BJ (cell line): ENCODE data around the gene ZSCAN12. TPM values are rescaled to one million over a fixed set of nuclear protein-coding genes. Genes with fewer than 3 reads are reported as not detected.
"Not testable (repeated sequence)": the region's sequence is repeated elsewhere in the genome, so short reads cannot be mapped to it uniquely, and the experiment has no call there.

Source experiments
- CTCF ChIA-PET: fragments of 350-600 bp; formaldehyde crosslinking; extraction: SDS; loops from one replicate; lab custom pipeline; 2021; ENCODE audit warnings: antibody characterized with exemption, inconsistent platforms; lab: Yijun Ruan, JAX
- POLR2A ChIA-PET: fragments of 300-600 bp; sonication (Branson Sonifier 250); formaldehyde crosslinking; extraction: SDS; loops from one replicate; lab custom pipeline; 2021; ENCODE audit warnings: antibody characterized with exemption; lab: Charles Lee
- DNase-seq: peaks from one replicate; pipeline ENCODE4 v3.0.0-alpha.2; 2011; ENCODE audit warnings: low read depth
- H3K27me3 ChIP-seq: 2 replicates; pipeline ENCODE4 v1.6.0; 2011; ENCODE audit warnings: low read length; ENCODE audit not compliant: control insufficient read depth, insufficient read depth
- H3K36me3 ChIP-seq: 2 replicates; pipeline ENCODE4 v1.5.1; 2011; ENCODE audit warnings: low read length; ENCODE audit not compliant: control insufficient read depth, insufficient read depth
- H3K4me3 ChIP-seq: 2 replicates; pipeline ENCODE4 v1.5.1; 2011; ENCODE audit warnings: low read depth, mild to moderate bottlenecking, control low read depth, low read length
- polyA minus RNA-seq: library from RNA; depleted of rRNA, polyadenylated mRNA; stranded (reverse); fragments of >200 nt; gene quantifications from 2 replicates; pipeline ENCODE4 v1.2.3, GENCODE V29; 2011; rRNA and poly(A)+ RNA removed
- polyA plus RNA-seq: library from polyadenylated mRNA; depleted of rRNA; stranded (reverse); fragments of >200 nt; gene quantifications from 2 replicates; pipeline ENCODE4 v1.2.3, GENCODE V29; 2011; rRNA removed
- TF ChIP-seq, protein P1 (sequence below): IDR thresholded peaks from 2 replicates; pipeline ENCODE4 v1.5.1; 2011; ENCODE audit warnings: low read depth, mild to moderate bottlenecking, control low read depth, inconsistent platforms, low read length, moderate library complexity; ENCODE audit not compliant: insufficient read depth

The ZSCAN12 gene
- polyA plus RNA-seq (2.2 and 2.9 TPM in 2 replicates), polyA minus RNA-seq (2.3 and 2.8 TPM in 2 replicates)

DNA sequence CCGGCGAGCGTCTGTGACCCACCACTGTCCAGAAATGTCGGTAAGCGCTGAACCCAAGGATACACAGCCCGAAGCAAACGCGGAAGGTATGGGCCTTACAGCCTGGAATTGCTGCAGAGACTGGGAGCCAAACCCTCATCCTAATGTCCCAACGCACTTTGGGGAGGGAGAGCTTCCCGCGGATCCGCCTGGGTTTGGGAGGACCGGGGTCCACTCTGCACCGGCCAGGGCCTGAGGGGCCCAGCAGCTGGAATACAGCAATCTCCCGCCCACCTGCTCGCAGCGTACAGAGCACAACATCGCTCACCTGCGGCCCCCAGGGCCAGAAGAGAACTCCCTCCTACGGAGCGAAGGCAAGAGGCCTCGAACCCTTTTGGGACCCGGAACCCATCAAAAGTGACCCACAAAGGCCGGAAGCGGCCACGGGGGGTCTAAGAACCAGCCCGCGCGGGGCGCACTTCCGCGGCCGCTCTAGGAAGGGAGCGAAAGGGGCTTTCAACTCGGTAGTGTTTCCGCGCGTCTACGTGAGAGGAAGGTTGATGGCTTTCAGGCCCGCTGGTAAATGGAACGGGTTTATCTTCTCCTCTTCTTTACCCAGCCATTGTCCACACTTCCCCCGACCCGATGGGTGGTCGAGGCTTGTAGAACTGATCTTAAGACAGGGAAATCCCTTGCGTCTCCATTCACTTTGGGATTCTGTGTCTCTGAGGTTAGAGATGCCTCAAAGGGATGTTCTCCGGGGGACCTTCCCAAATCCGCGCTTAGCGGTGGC is at the start of gene ZSCAN12:
ZSCAN12 (minus strand) TSS at position 398 of the 772 bp plus-strand sequence. CDS start 1,342 bp downstream, outside the sequence.
- ChIA-PET CTCF (interaction anchor here (1.0 kb wide), 1 partner anchor 17 kb away, joined by 3 read pairs; no protein-coding TSS in a partner anchor), POLR2A (no interaction called here)
- TF ChIP-seq, protein P1, sequence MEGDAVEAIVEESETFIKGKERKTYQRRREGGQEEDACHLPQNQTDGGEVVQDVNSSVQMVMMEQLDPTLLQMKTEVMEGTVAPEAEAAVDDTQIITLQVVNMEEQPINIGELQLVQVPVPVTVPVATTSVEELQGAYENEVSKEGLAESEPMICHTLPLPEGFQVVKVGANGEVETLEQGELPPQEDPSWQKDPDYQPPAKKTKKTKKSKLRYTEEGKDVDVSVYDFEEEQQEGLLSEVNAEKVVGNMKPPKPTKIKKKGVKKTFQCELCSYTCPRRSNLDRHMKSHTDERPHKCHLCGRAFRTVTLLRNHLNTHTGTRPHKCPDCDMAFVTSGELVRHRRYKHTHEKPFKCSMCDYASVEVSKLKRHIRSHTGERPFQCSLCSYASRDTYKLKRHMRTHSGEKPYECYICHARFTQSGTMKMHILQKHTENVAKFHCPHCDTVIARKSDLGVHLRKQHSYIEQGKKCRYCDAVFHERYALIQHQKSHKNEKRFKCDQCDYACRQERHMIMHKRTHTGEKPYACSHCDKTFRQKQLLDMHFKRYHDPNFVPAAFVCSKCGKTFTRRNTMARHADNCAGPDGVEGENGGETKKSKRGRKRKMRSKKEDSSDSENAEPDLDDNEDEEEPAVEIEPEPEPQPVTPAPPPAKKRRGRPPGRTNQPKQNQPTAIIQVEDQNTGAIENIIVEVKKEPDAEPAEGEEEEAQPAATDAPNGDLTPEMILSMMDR, result peak; percentile 76
- H3K27me3 ChIP-seq, result peaks cover 2% of the 10 kb centered on the region; the same call in 1 of the 2 replicates
- DNase-seq, result no peak
- H3K36me3 ChIP-seq, result peaks cover 1% of the 10 kb centered on the region
- peak within 1 kb of the TSS; percentile 57 for H3K4me3 ChIP-seq

- Histone ChIP-seq H3K36me3 (no peaks in the 10 kb centered on the region), H3K27me3 (no peaks in the 10 kb centered on the region), H3K4me3 (no peak overlapping the region)
- DNase-seq, result no peak
- TF ChIP-seq, protein P1, result no peak
- ChIA-PET POLR2A (no interaction called here), CTCF (no interaction called here)
These were observed 49.5 kb upstream of the ZSCAN12 start for GRCh38 chr6:28449056-28449455.

DNA sequence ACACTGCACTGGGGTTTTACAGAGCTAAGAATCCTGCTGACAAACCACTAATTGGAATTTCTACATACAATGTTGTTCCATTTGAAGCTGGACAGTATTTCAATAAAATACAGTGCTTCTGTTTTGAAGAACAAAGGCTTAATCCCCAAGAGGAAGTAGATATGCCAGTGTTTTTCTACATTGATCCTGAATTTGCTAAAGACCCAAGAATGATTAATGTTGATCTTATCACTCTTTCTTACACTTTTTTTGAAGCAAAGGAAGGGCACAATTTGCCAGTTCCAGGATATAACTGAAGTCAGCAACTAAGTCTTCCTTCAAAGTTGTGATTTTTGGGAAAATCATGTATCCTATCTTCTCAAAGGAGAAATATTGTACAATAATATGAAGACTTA is 48.0 kb upstream of the ZSCAN12 start:
- H3K36me3 ChIP-seq, H3K27me3 ChIP-seq, DNase-seq, POLR2A ChIA-PET, CTCF ChIA-PET: not testable (repeated sequence)
- peak overlapping the region; percentile 43 for H3K4me3 ChIP-seq

DNA sequence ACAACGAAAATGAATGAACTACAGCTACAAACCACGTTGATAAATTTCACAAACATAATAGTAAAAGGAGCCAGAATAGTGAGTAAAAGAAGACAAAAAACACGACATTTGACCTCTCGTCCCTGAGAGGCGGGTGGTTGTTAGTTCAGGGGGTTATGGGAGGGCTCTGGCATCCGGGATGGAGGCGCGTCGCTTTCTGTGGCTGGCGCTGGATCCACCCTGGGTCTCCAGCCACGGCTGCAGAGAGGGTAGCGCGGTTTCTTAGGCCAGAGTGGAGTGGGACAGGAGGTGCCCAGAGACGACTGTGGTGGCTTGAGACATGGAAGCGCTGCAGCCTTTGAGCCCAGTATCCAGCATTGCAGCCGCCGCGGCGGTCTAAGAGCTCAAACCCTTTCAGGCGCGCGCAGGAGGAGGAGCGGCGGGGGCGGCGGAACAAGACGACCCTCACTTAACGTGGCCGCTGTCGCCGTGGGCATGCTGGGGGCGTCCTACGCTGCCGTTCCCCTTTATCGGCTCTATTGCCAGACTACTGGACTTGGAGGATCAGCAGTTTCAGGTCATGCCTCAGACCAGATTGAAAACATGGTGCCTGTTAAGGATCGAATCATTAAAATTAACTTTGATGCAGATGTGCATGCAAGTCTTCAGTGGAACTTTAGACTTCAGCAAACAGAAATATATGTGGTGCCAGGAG is 47.4 kb upstream of the ZSCAN12 start:
- CTCF ChIA-PET, result no interaction called here
- DNase-seq, result no peak
- TF ChIP-seq, protein P1, result no peak

DNA sequence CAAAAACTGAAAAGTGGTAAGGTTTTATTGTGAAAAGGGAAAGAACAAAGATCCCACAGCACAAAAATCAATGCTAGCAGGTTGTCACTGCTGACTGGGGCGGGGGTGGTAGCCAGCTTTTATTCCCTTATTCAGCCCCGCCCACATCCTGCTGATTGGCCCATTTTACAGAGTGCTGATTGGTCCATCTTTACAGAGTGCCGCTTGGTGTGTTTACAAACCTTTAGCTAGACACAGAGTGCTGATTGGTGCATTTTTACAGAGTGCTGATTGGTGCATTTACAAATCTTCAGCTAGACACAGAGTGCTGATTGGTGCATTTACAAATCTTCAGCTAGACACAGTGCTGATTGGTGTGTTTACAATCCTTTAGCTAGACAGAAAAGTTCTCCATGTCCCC is 45.2 kb upstream of the ZSCAN12 start:
- CTCF ChIA-PET, DNase-seq: not testable (repeated sequence)

More for the DNA sequence above, 47.4 kb upstream of the ZSCAN12 start:
- peak overlapping the region; percentile 43 for H3K4me3 ChIP-seq
- POLR2A ChIA-PET, result interaction anchor here (0.5 kb wide), 1 partner anchor 34 kb away, joined by 3 read pairs; no protein-coding TSS in a partner anchor
- no peaks in the 10 kb centered on the region for H3K36me3 ChIP-seq
- H3K27me3 ChIP-seq, result no peaks in the 10 kb centered on the region

More for the DNA sequence above, 45.2 kb upstream of the ZSCAN12 start:
- H3K36me3 ChIP-seq, POLR2A ChIA-PET, H3K4me3 ChIP-seq, H3K27me3 ChIP-seq: not testable (repeated sequence)
